ENCODE measurements around the gene CDH12.

CDH12 gene

GRCh38 chr5:22495016-22495720, 358.0 kb downstream of the CDH12 start:
- Histone ChIP-seq H3K4me2 (ENCODE audit: low read length) (no peak overlapping the region), H3K4me1 (ENCODE audit: insufficient read depth, low read length, severe bottlenecking) (no peaks in the 10 kb centered on the region), H3K79me2 (ENCODE audit: insufficient read depth, low read length) (no peaks in the 10 kb centered on the region), H3K27ac (ENCODE audit: low read depth, low read length, poor library complexity, severe bottlenecking) (no peak overlapping the region), H2AFZ (ENCODE audit: low read length) (no peak overlapping the region), H3K36me3 (ENCODE audit: insufficient read depth, low read length) (no peaks in the 10 kb centered on the region), H3K9me2 (ENCODE audit: low read depth, low read length) (no peaks in the 10 kb centered on the region), H3F3A (ENCODE audit: insufficient read depth, low read length) (no peaks in the 10 kb centered on the region), H3K27me3 (ENCODE audit: insufficient read depth, low read length) (no peaks in the 10 kb centered on the region), H4K20me1 (ENCODE audit: insufficient read depth, low read length) (no peaks in the 10 kb centered on the region), H3K9ac (ENCODE audit: low read length) (no peak overlapping the region), H3K9me3 (ENCODE audit: low read length) (no peaks in the 10 kb centered on the region), H3K4me3 (ENCODE audit: low read depth, low read length, poor library complexity, severe bottlenecking) (no peak overlapping the region)
- no peak for TF ChIP-seq CTCF (IDR thresholded peaks at IDR 0.05; ENCODE audit: low read length)
- no peak for TF ChIP-seq EZH2 (IDR thresholded peaks at IDR 0.05; ENCODE audit: borderline replicate concordance, low read length)

GRCh38 chr5:22488427-22488826, 364.7 kb downstream of the CDH12 start:
- Histone ChIP-seq H3K9me3 (ENCODE audit: low read length) (no peaks in the 10 kb centered on the region), H3K27ac (ENCODE audit: low read depth, low read length, poor library complexity, severe bottlenecking) (no peak overlapping the region), H2AFZ (ENCODE audit: low read length) (no peak overlapping the region), H3K27me3 (ENCODE audit: insufficient read depth, low read length) (no peaks in the 10 kb centered on the region), H3K79me2 (ENCODE audit: insufficient read depth, low read length) (no peaks in the 10 kb centered on the region), H3F3A (ENCODE audit: insufficient read depth, low read length) (no peaks in the 10 kb centered on the region), H3K9me2 (ENCODE audit: low read depth, low read length) (no peaks in the 10 kb centered on the region), H4K20me1 (ENCODE audit: insufficient read depth, low read length) (no peaks in the 10 kb centered on the region), H3K4me2 (ENCODE audit: low read length) (no peak overlapping the region), H3K36me3 (ENCODE audit: insufficient read depth, low read length) (no peaks in the 10 kb centered on the region), H3K4me3 (ENCODE audit: low read depth, low read length, poor library complexity, severe bottlenecking) (no peak overlapping the region), H3K9ac (ENCODE audit: low read length) (no peak overlapping the region), H3K4me1 (ENCODE audit: insufficient read depth, low read length, severe bottlenecking) (no peaks in the 10 kb centered on the region)
- TF ChIP-seq EZH2 (IDR thresholded peaks at IDR 0.05; ENCODE audit: borderline replicate concordance, low read length) (no peak), CTCF (IDR thresholded peaks at IDR 0.05; ENCODE audit: low read length) (no peak)

- Histone ChIP-seq H3K27ac (ENCODE audit: low read depth, low read length, poor library complexity, severe bottlenecking) (no peak overlapping the region), H3K9ac (ENCODE audit: low read length) (no peak overlapping the region), H3K36me3 (ENCODE audit: insufficient read depth, low read length) (no peaks in the 10 kb centered on the region), H3K27me3 (ENCODE audit: insufficient read depth, low read length) (no peaks in the 10 kb centered on the region), H3F3A (ENCODE audit: insufficient read depth, low read length) (no peaks in the 10 kb centered on the region), H3K9me3 (ENCODE audit: low read length) (no peaks in the 10 kb centered on the region), H3K4me1 (ENCODE audit: insufficient read depth, low read length, severe bottlenecking) (no peaks in the 10 kb centered on the region), H4K20me1 (ENCODE audit: insufficient read depth, low read length) (no peaks in the 10 kb centered on the region), H3K4me2 (ENCODE audit: low read length) (no peak overlapping the region), H3K9me2 (ENCODE audit: low read depth, low read length) (no peaks in the 10 kb centered on the region), H3K79me2 (ENCODE audit: insufficient read depth, low read length) (no peaks in the 10 kb centered on the region), H2AFZ (ENCODE audit: low read length) (no peak overlapping the region), H3K4me3 (ENCODE audit: low read depth, low read length, poor library complexity, severe bottlenecking) (no peak overlapping the region)
- TF ChIP-seq EZH2 (IDR thresholded peaks at IDR 0.05; ENCODE audit: borderline replicate concordance, low read length), result no peak
- TF ChIP-seq CTCF (IDR thresholded peaks at IDR 0.05; ENCODE audit: low read length), result no peak
These were observed 372.8 kb downstream of the CDH12 start for GRCh38 chr5:22480305-22480704.

Measured in OCI-LY1 (cell line).